Peyer's patch (tissue), 4 donors: ENCODE measurements around the gene SLC26A8. TPM values are rescaled to one million over a fixed set of nuclear protein-coding genes. Genes with fewer than 3 reads are reported as not detected.

Experiments
- DNase-seq, 3 donors: peaks; one replicate each; pipeline ENCODE4 v3.0.0-alpha.2; 2017 to 2019
- H3K27ac ChIP-seq, 4 donors: fragments of 200-600 bp; sonication (generic); one replicate each; pipeline ENCODE4 v1.5.1; 2016 to 2019
- H3K27me3 ChIP-seq, 2 donors: fragments of 200-600 bp; sonication (generic); one replicate each; pipeline ENCODE4 v1.5.1; 2019
- H3K36me3 ChIP-seq, 3 donors: fragments of 200-600 bp; sonication (generic); one replicate each; pipeline ENCODE4 v1.5.1; 2016 to 2019
- H3K4me1 ChIP-seq, 4 donors: fragments of 200-600 bp; sonication (generic); one replicate each; pipeline ENCODE4 v1.5.1; 2016 to 2019
- H3K4me3 ChIP-seq, 4 donors: fragments of 200-600 bp; sonication (generic); 1 replicate in 3 of 4; 2 replicates in 1 of 4; pipeline ENCODE4 v1.5.1; 2016 to 2019; ENCODE audit warnings: mild to moderate bottlenecking in 1 of 4
- H3K9me3 ChIP-seq, 4 donors: fragments of 200-600 bp; sonication (generic); one replicate each; pipeline ENCODE4 v1.5.1; 2016 to 2019; ENCODE audit warnings: mild to moderate bottlenecking in 1 of 4
- CTCF ChIP-seq, 6 experiments: fragments of 450-650 bp in 4 of 6; fragments of 200-600 bp in 2 of 6; sonication (generic) in 1 of 6; IDR thresholded peaks; one replicate each; pipeline ENCODE4 v1.5.1; 2017 to 2019; ENCODE audit warnings: antibody characterized with exemption in 6 of 6, mild to moderate bottlenecking in 3 of 6, moderate library complexity in 1 of 6
- POLR2A ChIP-seq, 2 donors: fragments of 450-650 bp; IDR thresholded peaks; one replicate each; pipeline ENCODE4 v1.5.1; 2017; ENCODE audit warnings: antibody characterized with exemption in 2 of 2, mild to moderate bottlenecking in 2 of 2, moderate library complexity in 2 of 2
- total RNA-seq, 4 donors: library from RNA; depleted of rRNA; stranded (reverse); fragments of >200 nt; gene quantifications; one replicate each; pipeline ENCODE4 v1.1.0, GENCODE V29; 2016

Gene SLC26A8
- total RNA-seq, 4 donors from 2014 or later = 1.7 TPM; not detected in 3

- Histone ChIP-seq H3K36me3 (no peaks in the 10 kb centered on the region), H3K4me3 (no peak overlapping the region), H3K9me3 (no peaks in the 10 kb centered on the region), H3K27me3 (no peaks in the 10 kb centered on the region), H3K27ac (no peak overlapping the region), H3K4me1 (no peaks in the 10 kb centered on the region)
- no peak for DNase-seq
- TF ChIP-seq POLR2A (IDR thresholded peaks at IDR 0.05) (no peak), CTCF (IDR thresholded peaks at IDR 0.05) (no peak)
These were observed 97.8 kb downstream of the SLC26A8 start for GRCh38 chr6:35926509-35927215.

GRCh38 chr6:35925961-35926360, 98.5 kb downstream of the SLC26A8 start:
- H3K27ac ChIP-seq = no peak overlapping the region
- no peaks in the 10 kb centered on the region for H3K9me3 ChIP-seq
- no peak overlapping the region for H3K4me3 ChIP-seq
- no peak for DNase-seq
- no peaks in the 10 kb centered on the region for H3K36me3 ChIP-seq
- no peak for TF ChIP-seq POLR2A (IDR thresholded peaks at IDR 0.05)
- no peak for TF ChIP-seq CTCF (IDR thresholded peaks at IDR 0.05)
- no peaks in the 10 kb centered on the region for H3K4me1 ChIP-seq
- H3K27me3 ChIP-seq = no peaks in the 10 kb centered on the region

- Histone ChIP-seq H3K27me3 (no peaks in the 10 kb centered on the region), H3K27ac (no peak overlapping the region), H3K4me1 (peaks cover 0 to 5% (median 0%) of the 10 kb centered on the region in 4 donors), H3K36me3 (no peaks in the 10 kb centered on the region), H3K9me3 (no peaks in the 10 kb centered on the region), H3K4me3 (no peak overlapping the region)
- DNase-seq = no peak
- TF ChIP-seq POLR2A (IDR thresholded peaks at IDR 0.05) (no peak), CTCF (IDR thresholded peaks at IDR 0.05) (no peak)
These were observed 100.3 kb downstream of the SLC26A8 start for GRCh38 chr6:35924146-35924545.

GRCh38 chr6:35922139-35922554, 102.3 kb downstream of the SLC26A8 start:
- no peak for DNase-seq
- Histone ChIP-seq H3K9me3 (no peaks in the 10 kb centered on the region), H3K4me3 (peak overlapping the region in 2 of 4 donors; percentile 75 to 96), H3K36me3 (no peaks in the 10 kb centered on the region), H3K27me3 (no peaks in the 10 kb centered on the region), H3K27ac (peak overlapping the region in 3 of 4 donors; percentile 6 to 82 (median 60)), H3K4me1 (peaks cover 0 to 16% (median 4%) of the 10 kb centered on the region in 4 donors)
- TF ChIP-seq POLR2A (IDR thresholded peaks at IDR 0.05) = no peak
- TF ChIP-seq CTCF (IDR thresholded peaks at IDR 0.05) = no peak

GRCh38 chr6:35920793-35921732, 103.4 kb downstream of the SLC26A8 start, which contains the start of gene SRPK1:
TSS of gene SRPK1 (minus strand) at chr6:35921098. CDS start at chr6:35921056, 42 bp downstream.
- Histone ChIP-seq H3K4me3 (peak within 1 kb of the TSS; percentile 75 to 96 (median 90)), H3K27me3 (no peaks in the 10 kb centered on the region)

More at GRCh38 chr6:35920793-35921732, 103.4 kb downstream of the SLC26A8 start, which contains the start of gene SRPK1:
- DNase-seq = peak; percentile 86 to 95 (median 95)
- Histone ChIP-seq H3K4me1 (peaks cover 0 to 16% (median 4%) of the 10 kb centered on the region in 4 donors), H3K36me3 (no peaks in the 10 kb centered on the region), H3K9me3 (no peaks in the 10 kb centered on the region), H3K27ac (peak within 1 kb of the TSS; percentile 82 to 86 (median 86))
- TF ChIP-seq POLR2A (IDR thresholded peaks at IDR 0.05) (peak; percentile 49 to 79), CTCF (IDR thresholded peaks at IDR 0.05) (peak in 2 of 6 experiments; percentile 11 to 15)
